GM18526 (cell line): ENCODE measurements around the gene CUEDC1.

Experiments
- POLR2A ChIP-seq: IDR thresholded peaks from 3 replicates; pipeline ENCODE4 v1.6.1; 2011; ENCODE audit not compliant: insufficient read length; ENCODE audit errors: extremely low read depth

Gene CUEDC1

GRCh38 chr17:57953219-57953618, 2.0 kb downstream of the CUEDC1 start:
- TF ChIP-seq POLR2A, result no peak

GRCh38 chr17:57949649-57950048, 5.6 kb downstream of the CUEDC1 start:
- TF ChIP-seq POLR2A, result no peak

GRCh38 chr17:57948555-57949420, 6.4 kb downstream of the CUEDC1 start:
- no peak for TF ChIP-seq POLR2A

- TF ChIP-seq POLR2A, result no peak
Measured at GRCh38 chr17:57948169-57948554, 7.0 kb downstream of the CUEDC1 start.

- no peak for TF ChIP-seq POLR2A
Measured at GRCh38 chr17:57947369-57947768, 7.8 kb downstream of the CUEDC1 start.

- no peak for TF ChIP-seq POLR2A
Measured at GRCh38 chr17:57946798-57947358, 8.3 kb downstream of the CUEDC1 start.

GRCh38 chr17:57945996-57946797, 9.0 kb downstream of the CUEDC1 start:
- no peak for TF ChIP-seq POLR2A

- TF ChIP-seq POLR2A, result no peak
Measured at GRCh38 chr17:57944908-57945307, 10.3 kb downstream of the CUEDC1 start.

- TF ChIP-seq POLR2A, result no peak
Measured at GRCh38 chr17:57943645-57944044, 11.6 kb downstream of the CUEDC1 start.

- TF ChIP-seq POLR2A, result no peak
Measured at GRCh38 chr17:57943140-57943539, 12.1 kb downstream of the CUEDC1 start.

GRCh38 chr17:57941384-57942370, 13.5 kb downstream of the CUEDC1 start:
- no peak for TF ChIP-seq POLR2A

- no peak for TF ChIP-seq POLR2A
Measured at GRCh38 chr17:57940653-57941329, 14.4 kb downstream of the CUEDC1 start.

GRCh38 chr17:57940231-57940630, 15.0 kb downstream of the CUEDC1 start:
- no peak for TF ChIP-seq POLR2A

GRCh38 chr17:57939797-57940196, 15.4 kb downstream of the CUEDC1 start:
- TF ChIP-seq POLR2A, result no peak

- TF ChIP-seq POLR2A, result no peak
Measured at GRCh38 chr17:57938061-57938502, 17.1 kb downstream of the CUEDC1 start.

- TF ChIP-seq POLR2A, result no peak
Measured at GRCh38 chr17:57937492-57937891, 17.7 kb downstream of the CUEDC1 start.
